Fibroblast of pulmonary artery (primary cell): ENCODE results near the gene NR2F6.

Experiments used
- DNase-seq: peaks from one replicate; pipeline ENCODE4 v3.0.0-alpha.2; 2010; ENCODE audit warnings: low read depth
- H3K4me3 ChIP-seq: replicated peaks from 2 replicates; pipeline ENCODE4 v1.5.1; 2011; ENCODE audit warnings: low read depth, mild to moderate bottlenecking, control low read depth, low read length, moderate library complexity
- CTCF ChIP-seq: IDR thresholded peaks from 2 replicates; pipeline ENCODE4 v1.5.1; 2011; ENCODE audit warnings: mild to moderate bottlenecking, control low read depth, low read length, inconsistent platforms; ENCODE audit errors: missing control alignments

The NR2F6 gene

DNA sequence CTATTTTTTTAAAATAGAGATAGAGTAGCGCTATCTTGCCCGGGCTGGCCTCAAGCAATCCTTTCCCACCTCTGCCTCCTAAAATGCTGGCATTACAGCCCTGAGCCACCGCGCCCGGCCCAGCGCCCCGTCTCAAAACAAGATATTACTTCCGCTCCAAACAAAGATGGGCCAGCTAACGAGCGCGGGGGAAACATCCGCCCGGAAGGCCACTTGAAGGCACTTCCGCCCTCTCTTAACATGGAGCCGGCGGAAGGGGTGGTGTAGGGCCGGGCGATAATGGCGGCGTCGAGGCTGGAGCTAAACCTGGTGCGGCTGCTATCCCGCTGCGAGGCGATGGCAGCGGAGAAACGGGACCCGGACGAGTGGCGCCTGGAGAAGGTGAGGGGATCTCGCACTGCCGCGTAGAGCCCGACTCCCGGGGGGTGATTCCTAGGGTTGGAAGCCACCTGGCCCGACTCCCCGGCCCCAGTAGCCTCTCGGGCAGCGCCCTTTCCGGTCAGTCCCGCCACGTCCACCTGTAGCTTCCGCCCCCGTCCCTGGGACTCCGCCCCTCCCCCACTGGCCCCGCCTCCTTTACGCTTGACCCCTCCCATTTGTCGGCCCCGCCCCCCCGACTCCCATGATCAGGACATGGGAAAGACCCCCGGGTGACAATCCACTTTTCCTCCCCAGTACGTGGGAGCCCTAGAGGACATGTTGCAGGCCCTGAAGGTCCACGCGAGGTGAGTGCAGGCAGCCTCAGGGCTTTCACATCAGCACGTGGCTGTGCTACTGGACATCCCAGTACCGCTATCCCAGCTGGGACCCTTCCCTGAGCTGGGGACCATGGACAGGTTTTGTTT is 30.4 kb downstream of the NR2F6 start, which contains the start of gene USE1:
Gene USE1 (plus strand): TSS at position 231 of the 845 bp plus-strand sequence. CDS start 49 bp downstream, at position 280.
- TF ChIP-seq CTCF: no peak
- H3K4me3 ChIP-seq: peak within 1 kb of the TSS; percentile 72
- peak; percentile 91 for DNase-seq

- H3K4me3 ChIP-seq: peak overlapping the region; percentile 72
- no peak for TF ChIP-seq CTCF
- no peak for DNase-seq
Measured at GRCh38 chr19:17214508-17215126, 31.1 kb downstream of the NR2F6 start.

DNA sequence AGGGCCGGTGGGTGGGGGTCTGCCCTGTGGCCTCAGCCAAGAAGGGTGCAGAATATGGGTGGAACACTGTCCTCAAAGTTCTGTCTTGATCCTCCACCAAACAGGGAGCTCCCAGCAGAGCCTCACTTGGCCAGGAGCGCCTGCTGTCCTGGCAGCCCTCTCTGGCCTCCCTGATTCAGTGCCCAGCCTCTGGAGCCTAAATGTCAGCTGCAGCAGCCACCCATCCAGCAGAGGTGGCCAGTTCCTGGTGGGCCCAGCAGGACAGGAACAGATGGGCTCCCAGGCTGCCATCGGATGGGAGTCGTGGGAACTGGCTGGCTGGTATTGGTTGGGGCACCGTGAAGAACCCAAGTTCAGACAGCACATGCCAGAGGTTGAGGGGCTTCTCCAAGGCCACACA is 32.4 kb downstream of the NR2F6 start:
- no peak for DNase-seq
- H3K4me3 ChIP-seq: no peak overlapping the region
- no peak for TF ChIP-seq CTCF

DNA sequence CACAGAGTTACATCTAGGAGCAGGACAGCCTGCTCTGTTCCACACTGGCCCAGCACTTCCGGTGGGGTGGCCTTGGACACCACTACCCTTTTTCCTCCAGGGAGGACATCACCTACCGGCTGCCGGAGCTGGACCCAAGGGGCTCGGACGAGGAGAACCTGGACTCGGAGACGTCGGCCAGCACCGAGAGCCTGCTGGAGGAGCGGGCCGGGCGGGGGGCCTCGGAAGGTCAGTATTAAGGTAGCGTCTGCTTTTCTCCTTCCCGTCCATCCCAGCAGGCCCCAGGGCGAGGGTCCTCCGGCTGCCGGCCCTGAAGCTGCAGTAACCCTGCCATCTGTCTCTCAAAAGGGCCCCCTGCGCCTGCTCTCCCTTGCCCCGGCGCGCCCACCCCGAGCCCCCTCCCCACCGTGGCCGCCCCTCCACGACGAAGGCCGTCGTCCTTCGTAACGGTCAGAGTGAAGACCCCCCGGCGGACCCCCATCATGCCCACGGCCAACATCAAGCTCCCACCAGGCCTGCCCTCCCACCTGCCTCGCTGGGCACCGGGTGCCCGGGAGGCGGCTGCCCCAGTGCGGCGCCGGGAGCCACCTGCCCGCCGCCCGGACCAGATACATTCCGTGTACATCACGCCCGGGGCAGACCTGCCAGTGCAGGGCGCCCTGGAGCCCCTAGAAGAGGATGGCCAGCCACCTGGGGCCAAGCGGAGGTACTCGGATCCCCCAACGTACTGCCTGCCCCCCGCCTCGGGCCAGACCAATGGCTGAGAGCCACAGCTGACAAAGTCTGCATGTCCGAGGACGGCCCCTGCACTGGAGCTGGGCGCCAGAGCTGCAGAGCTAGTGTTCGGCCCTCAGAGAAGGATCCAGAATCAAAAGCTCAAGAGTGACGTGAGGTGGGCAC is 33.9 kb downstream of the NR2F6 start:
- DNase-seq: no peak
- TF ChIP-seq CTCF: no peak
- no peak overlapping the region for H3K4me3 ChIP-seq

DNA sequence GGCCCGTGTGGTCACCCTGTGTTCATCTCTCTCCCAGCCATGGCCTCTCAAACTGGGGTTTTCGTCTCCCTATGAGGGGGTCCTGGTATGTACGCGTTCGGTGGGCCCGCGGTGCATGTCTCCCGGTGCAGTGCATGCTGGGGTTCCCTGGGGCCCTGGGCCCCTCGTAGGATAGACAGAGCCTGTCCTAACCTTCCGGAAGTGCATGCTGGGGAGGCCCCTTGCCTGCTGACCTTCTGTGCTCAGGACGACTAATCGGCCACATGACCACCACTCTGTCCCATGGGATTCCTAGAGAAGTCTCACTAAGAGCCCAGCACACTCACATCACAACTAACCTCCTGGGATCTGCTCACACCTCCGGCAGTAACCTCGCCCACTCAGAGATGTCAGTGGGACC is 35.4 kb downstream of the NR2F6 start:
- no peak for DNase-seq
- no peak overlapping the region for H3K4me3 ChIP-seq
- no peak for TF ChIP-seq CTCF

- no peak overlapping the region for H3K4me3 ChIP-seq
- no peak for TF ChIP-seq CTCF
- DNase-seq: peak; percentile 34
Measured at GRCh38 chr19:17209126-17210036, 36.3 kb downstream of the NR2F6 start.
